Pancreas (tissue), 10 donors: ENCODE results near the gene ARHGAP30. TPM values are rescaled to one million over a fixed set of nuclear protein-coding genes. Genes with fewer than 3 reads are reported as not detected.
"Not testable (repeated sequence)": the region's sequence is repeated elsewhere in the genome, so short reads cannot be mapped to it uniquely, and the experiment has no call there.

Source experiments
- ATAC-seq, 4 donors: fragments of 200-7000 bp; cut with Tn5 transposase; one replicate each; pipeline versions ENCODE4 v1.8.0 to v1.9.1; 2020; ENCODE audit warnings: mild to moderate bottlenecking in 4 of 4, moderate library complexity in 4 of 4
- DNase-seq, 6 donors: peaks; one replicate each; pipeline ENCODE4 v3.0.0-alpha.2; 2020
- FAIRE-seq: peaks from 2 replicates; lab custom pipeline; 2012; peaks lifted over from hg19 to GRCh38; lab: Jason Lieb, UNC
- H3K27ac ChIP-seq, 4 donors: fragments of 200-600 bp; sonication (generic); 1 replicate in 3 of 4; 2 replicates in 1 of 4; pipeline versions ENCODE4 v1.5.0 to v1.8.0; 2020
- H3K27me3 ChIP-seq, 4 donors: fragments of 200-600 bp; one replicate each; pipeline ENCODE4 v1.8.0; 2021
- H3K36me3 ChIP-seq, 3 donors: fragments of 200-600 bp; sonication (generic) in 1 of 3; one replicate each; pipeline versions ENCODE4 v1.5.0 to v1.8.0; 2020 to 2021
- H3K4me1 ChIP-seq, 3 donors: fragments of 200-600 bp; one replicate each; pipeline ENCODE4 v1.8.0; 2021
- H3K4me3 ChIP-seq, 4 donors: fragments of 200-600 bp; sonication (generic) in 2 of 4; one replicate each; pipeline versions ENCODE4 v1.5.0 to v1.8.0; 2020 to 2021
- H3K9me3 ChIP-seq, 4 donors: fragments of 200-600 bp; one replicate each; pipeline ENCODE4 v1.8.0; 2021
- CTCF ChIP-seq, 4 donors: fragments of 200-600 bp; sonication (generic) in 3 of 4; IDR thresholded peaks; one replicate each; pipeline versions ENCODE4 v1.5.0 to v1.8.0; 2021; ENCODE audit warnings: antibody characterized with exemption in 4 of 4
- WGBS, 2 donors: extraction: QIAGEN DNeasy Blood & Tissue Kit; methylation state at CpG; one replicate each; pipeline ENCODE4 v1.1.7; 2013; 5-methylcytosine and 5-hydroxymethylcytosine counted together
- intact Hi-C, 3 donors: fragments of 100-400 bp; cut with DNase I; formaldehyde crosslinking; loops; one replicate each; pipeline versions ENCODE4 v1.11.1 to v1.14.2; 2022
- polyA plus RNA-seq, 2 donors: library from polyadenylated mRNA; stranded (reverse); fragments of 200-250 nt; gene quantifications; one replicate each; pipeline ENCODE4 v1.2.3, GENCODE V29; 2013
- total RNA-seq, 6 donors: library from RNA; stranded (reverse); fragmentation: NEBNext Ultra II Directional in 4 of 6; extraction: Animal tissue kit (Norgen Biotek cat#: 25700) in 4 of 6; gene quantifications; one replicate each; pipeline versions ENCODE4 v1.2.1 to v1.2.4, GENCODE V29; 2021 to 2023
- donor health status: healthy with polysubstance abuse.
- donor health status: DM: no; HTN: no; CAD: no; lungs with moderate emphysema.
- donor health status: DM: no; HTN: no; CAD: no.
- donor health status: control.
- donor health status: control.
- donor health status: Bipolar disorder and iron deficiency.
- donor health status: DM: yes; HTN: yes; CAD: no.
- donor health status: DM: no; HTN: no; CAD: no.
- donor health status: DM: no; HTN: no; CAD: no.
- donor health status: DM: yes; HTN: yes; CAD: no.

Gene ARHGAP30
- total and polyA plus RNA-seq, 8 donors, result 0.43 to 9.1 (median 1.7) TPM

GRCh38 chr1:161032409-161032808, 37.3 kb downstream of the ARHGAP30 start:
- no peak for DNase-seq
- intact Hi-C loops, result no loop called here
- Histone ChIP-seq H3K27ac (no peak overlapping the region), H3K4me1 (no peaks in the 10 kb centered on the region), H3K4me3 (no peak overlapping the region), H3K9me3 (no peaks in the 10 kb centered on the region), H3K36me3 (no peaks in the 10 kb centered on the region), H3K27me3 (no peaks in the 10 kb centered on the region)
- no peak for TF ChIP-seq CTCF (IDR thresholded peaks at IDR 0.05)
- WGBS, 2 donors, result 59 to 77% methylated on average over 1 of the region's 1 CpG
- ATAC-seq, result no peak
- FAIRE-seq, result no peak

- DNase-seq, result no peak
- intact Hi-C loops, result no loop called here
- TF ChIP-seq CTCF (IDR thresholded peaks at IDR 0.05), result no peak
- no peak for ATAC-seq
- WGBS, 2 donors, result 70 to 79% methylated on average over 2 of the region's 2 CpGs
- no peak for FAIRE-seq
- Histone ChIP-seq H3K27ac (no peak overlapping the region), H3K36me3 (no peaks in the 10 kb centered on the region), H3K9me3 (no peaks in the 10 kb centered on the region), H3K4me3 (no peak overlapping the region), H3K4me1 (no peaks in the 10 kb centered on the region), H3K27me3 (no peaks in the 10 kb centered on the region)
These were observed 37.8 kb downstream of the ARHGAP30 start for GRCh38 chr1:161031874-161032273.

GRCh38 chr1:161029466-161029865, 40.2 kb downstream of the ARHGAP30 start:
- H3K27ac ChIP-seq, ATAC-seq, H3K4me1 ChIP-seq, DNase-seq, H3K36me3 ChIP-seq, H3K4me3 ChIP-seq, H3K9me3 ChIP-seq, FAIRE-seq, intact Hi-C loops, H3K27me3 ChIP-seq: not testable (repeated sequence)
- 96 to 97% methylated on average over 28 to 32 of the region's 32 CpGs for WGBS, 2 donors

GRCh38 chr1:161026954-161027353, 42.7 kb downstream of the ARHGAP30 start:
- FAIRE-seq, H3K4me3 ChIP-seq, DNase-seq, H3K4me1 ChIP-seq, H3K27ac ChIP-seq, H3K27me3 ChIP-seq, H3K36me3 ChIP-seq, H3K9me3 ChIP-seq, intact Hi-C loops: not testable (repeated sequence)
- ATAC-seq, result peak in 1 of 4 donors; percentile 29
- WGBS, 2 donors, result 33 to 49% methylated on average over 1 of the region's 1 CpG

GRCh38 chr1:161022432-161022831, 47.3 kb downstream of the ARHGAP30 start:
- 88 to 92% methylated on average over 12 of the region's 12 CpGs for WGBS, 2 donors
- not testable (repeated sequence) for FAIRE-seq

GRCh38 chr1:161021970-161022353, 47.7 kb downstream of the ARHGAP30 start:
- Histone ChIP-seq H3K4me3 (peak overlapping the region in 3 of 4 donors; percentile 12 to 88 (median 72)), H3K36me3 (no peaks in the 10 kb centered on the region), H3K9me3 (no peaks in the 10 kb centered on the region), H3K27me3 (no peaks in the 10 kb centered on the region), H3K27ac (peak overlapping the region; percentile 70 to 93 (median 82)), H3K4me1 (peaks cover 12 to 33% (median 26%) of the 10 kb centered on the region in 3 donors)
- no peak for FAIRE-seq
- TF ChIP-seq CTCF (IDR thresholded peaks at IDR 0.05), result no peak
- no peak for ATAC-seq
- intact Hi-C loops, result no loop called here
- no peak for DNase-seq
- WGBS, 2 donors, result 73 to 74% methylated on average over 2 of the region's 2 CpGs

More at GRCh38 chr1:161022432-161022831, 47.3 kb downstream of the ARHGAP30 start:
- Histone ChIP-seq H3K4me1 (peaks cover 12 to 29% (median 26%) of the 10 kb centered on the region in 3 donors), H3K27ac (peak overlapping the region in 2 of 4 donors; percentile 26 to 76)
- H3K4me3 ChIP-seq, intact Hi-C loops, H3K27me3 ChIP-seq, H3K9me3 ChIP-seq, DNase-seq, ATAC-seq, H3K36me3 ChIP-seq: not testable (repeated sequence)
